Glutamatergic neuron (in vitro differentiated cells): ENCODE measurements around the gene ATG9B. TPM values are rescaled to one million over a fixed set of nuclear protein-coding genes. Genes with fewer than 3 reads are reported as not detected.

Experiments used
- DNase-seq: peaks from one replicate; pipeline ENCODE4 v3.0.0; 2022
- H3K27ac Mint-ChIP-seq: one replicate; pipeline ENCODE4 v1.8.0; 2020; ENCODE audit warnings: mild to moderate bottlenecking, mixed read lengths, inconsistent platforms; ENCODE audit not compliant: unreplicated experiment
- H3K27me3 Mint-ChIP-seq: one replicate; pipeline ENCODE4 v1.8.0; 2020; ENCODE audit warnings: mild to moderate bottlenecking, moderate library complexity, mixed read lengths, inconsistent platforms; ENCODE audit not compliant: unreplicated experiment
- H3K36me3 Mint-ChIP-seq: one replicate; pipeline ENCODE4 v1.8.0; 2020; ENCODE audit warnings: mild to moderate bottlenecking, mixed read lengths, inconsistent platforms; ENCODE audit not compliant: unreplicated experiment
- H3K4me1 Mint-ChIP-seq: one replicate; pipeline ENCODE4 v1.8.0; 2020; ENCODE audit warnings: mild to moderate bottlenecking, low read depth, mixed read lengths, inconsistent platforms; ENCODE audit not compliant: unreplicated experiment
- H3K4me3 Mint-ChIP-seq: one replicate; pipeline ENCODE4 v1.8.0; 2020; ENCODE audit warnings: mild to moderate bottlenecking, mixed read lengths, inconsistent platforms; ENCODE audit not compliant: unreplicated experiment
- H3K9me3 Mint-ChIP-seq: one replicate; pipeline ENCODE4 v1.8.0; 2020; ENCODE audit warnings: mild to moderate bottlenecking, moderate library complexity, mixed read lengths, inconsistent platforms; ENCODE audit not compliant: unreplicated experiment
- total RNA-seq: library from RNA; stranded (reverse); fragmentation: NEBNext Ultra II Directional; extraction: Animal tissue kit (Norgen Biotek cat#: 25700); gene quantifications from one replicate; pipeline ENCODE4 v1.2.1, GENCODE V29; 2021; ENCODE audit not compliant: unreplicated experiment
- TF ChIP-seq, protein P1 (sequence below): fragments of 200-600 bp; sonication (generic); IDR thresholded peaks from one replicate; pipeline ENCODE4 v1.5.0; 2021; ENCODE audit not compliant: partially characterized antibody, unreplicated experiment

ATG9B gene
- total RNA-seq, 1 donor from 2014 or later, result 9.4 TPM

DNA sequence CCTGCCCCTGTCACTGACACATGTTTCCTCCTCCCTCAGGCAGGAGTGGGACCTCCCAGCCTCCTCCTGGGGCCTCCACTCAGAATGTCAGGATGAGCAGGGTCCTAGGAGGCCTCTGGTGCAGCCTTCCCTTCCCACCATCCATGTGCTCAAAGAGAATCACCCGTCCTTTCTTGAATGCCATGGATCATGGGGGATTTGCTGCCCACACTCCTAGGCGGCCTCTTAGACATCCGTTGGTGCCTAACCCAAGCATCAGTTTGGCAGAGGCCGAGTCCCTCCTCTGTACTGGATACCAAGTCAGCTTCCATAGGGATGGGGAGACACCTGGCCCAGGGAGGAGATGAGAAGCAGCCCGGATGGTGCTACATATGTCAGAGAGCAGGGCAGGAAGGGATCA is 26.5 kb downstream of the ATG9B start:
- DNase-seq, result no peak
- peaks cover 4% of the 10 kb centered on the region for H3K4me1 Mint-ChIP-seq
- peaks cover 3% of the 10 kb centered on the region for H3K27me3 Mint-ChIP-seq
- no peak overlapping the region for H3K4me3 Mint-ChIP-seq
- no peak overlapping the region for H3K27ac Mint-ChIP-seq
- peaks cover under 1% of the 10 kb centered on the region for H3K36me3 Mint-ChIP-seq
- peaks cover 2% of the 10 kb centered on the region for H3K9me3 Mint-ChIP-seq
- TF ChIP-seq, protein P1, sequence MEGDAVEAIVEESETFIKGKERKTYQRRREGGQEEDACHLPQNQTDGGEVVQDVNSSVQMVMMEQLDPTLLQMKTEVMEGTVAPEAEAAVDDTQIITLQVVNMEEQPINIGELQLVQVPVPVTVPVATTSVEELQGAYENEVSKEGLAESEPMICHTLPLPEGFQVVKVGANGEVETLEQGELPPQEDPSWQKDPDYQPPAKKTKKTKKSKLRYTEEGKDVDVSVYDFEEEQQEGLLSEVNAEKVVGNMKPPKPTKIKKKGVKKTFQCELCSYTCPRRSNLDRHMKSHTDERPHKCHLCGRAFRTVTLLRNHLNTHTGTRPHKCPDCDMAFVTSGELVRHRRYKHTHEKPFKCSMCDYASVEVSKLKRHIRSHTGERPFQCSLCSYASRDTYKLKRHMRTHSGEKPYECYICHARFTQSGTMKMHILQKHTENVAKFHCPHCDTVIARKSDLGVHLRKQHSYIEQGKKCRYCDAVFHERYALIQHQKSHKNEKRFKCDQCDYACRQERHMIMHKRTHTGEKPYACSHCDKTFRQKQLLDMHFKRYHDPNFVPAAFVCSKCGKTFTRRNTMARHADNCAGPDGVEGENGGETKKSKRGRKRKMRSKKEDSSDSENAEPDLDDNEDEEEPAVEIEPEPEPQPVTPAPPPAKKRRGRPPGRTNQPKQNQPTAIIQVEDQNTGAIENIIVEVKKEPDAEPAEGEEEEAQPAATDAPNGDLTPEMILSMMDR, result no peak

DNA sequence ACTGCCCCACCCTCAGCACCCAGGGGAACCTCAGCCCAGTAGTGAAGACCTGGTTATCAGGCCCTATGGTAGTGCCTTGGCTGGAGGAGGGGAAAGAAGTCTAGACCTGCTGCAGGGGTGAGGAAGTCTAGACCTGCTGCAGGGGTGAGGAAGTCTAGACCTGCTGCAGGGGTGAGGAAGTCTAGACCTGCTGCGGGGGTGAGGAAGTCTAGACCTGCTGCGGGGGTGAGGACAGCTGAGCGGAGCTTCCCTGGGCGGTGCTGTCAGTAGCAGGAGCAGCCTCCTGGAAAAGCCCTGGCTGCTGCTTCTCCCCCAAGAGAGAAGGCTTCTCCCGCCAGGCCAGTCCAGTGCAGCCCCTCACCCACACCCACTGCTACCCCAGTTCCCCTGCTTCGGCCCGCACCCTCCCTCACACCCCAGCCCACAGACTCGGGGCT is 27.2 kb downstream of the ATG9B start:
- no peak overlapping the region for H3K4me3 Mint-ChIP-seq
- H3K27ac Mint-ChIP-seq, result no peak overlapping the region
- peaks cover 5% of the 10 kb centered on the region for H3K27me3 Mint-ChIP-seq
- TF ChIP-seq, protein P1, result no peak
- H3K9me3 Mint-ChIP-seq, result peaks cover 4% of the 10 kb centered on the region
- peaks cover 4% of the 10 kb centered on the region for H3K4me1 Mint-ChIP-seq
- no peak for DNase-seq
- peaks cover 4% of the 10 kb centered on the region for H3K36me3 Mint-ChIP-seq

DNA sequence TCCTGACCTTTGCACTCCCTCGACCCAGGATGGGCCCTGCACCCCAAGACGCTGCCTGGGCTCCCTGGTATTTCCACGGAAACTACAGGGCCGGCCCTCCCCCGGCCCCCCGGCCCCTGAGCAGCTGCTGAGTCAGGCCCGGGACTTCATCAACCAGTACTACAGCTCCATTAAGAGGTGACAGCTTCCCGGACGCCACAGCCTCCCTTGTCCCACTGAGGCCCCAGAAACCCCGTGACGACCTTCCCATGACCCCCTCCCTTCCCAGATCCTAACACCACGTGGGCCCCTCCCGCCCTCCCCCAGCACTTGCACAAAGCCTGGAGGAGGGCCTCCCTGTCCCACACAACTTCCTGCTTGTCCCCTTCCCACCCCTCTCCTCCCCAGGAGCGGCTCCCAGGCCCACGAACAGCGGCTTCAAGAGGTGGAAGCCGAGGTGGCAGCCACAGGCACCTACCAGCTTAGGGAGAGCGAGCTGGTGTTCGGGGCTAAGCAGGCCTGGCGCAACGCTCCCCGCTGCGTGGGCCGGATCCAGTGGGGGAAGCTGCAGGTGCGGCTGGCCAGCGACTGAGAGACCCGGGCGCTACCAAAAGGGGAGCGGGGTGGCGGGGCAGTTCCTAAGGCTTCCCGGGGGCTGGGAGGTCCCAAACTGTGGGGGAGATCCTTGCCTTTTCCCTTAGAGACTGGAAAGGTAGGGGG is 27.8 kb downstream of the ATG9B start:
- H3K4me1 Mint-ChIP-seq, result peaks cover 4% of the 10 kb centered on the region
- H3K4me3 Mint-ChIP-seq, result no peak overlapping the region
- TF ChIP-seq, protein P1, result no peak
- H3K27ac Mint-ChIP-seq, result no peak overlapping the region
- DNase-seq, result no peak
- H3K9me3 Mint-ChIP-seq, result peaks cover 4% of the 10 kb centered on the region
- peaks cover 4% of the 10 kb centered on the region for H3K36me3 Mint-ChIP-seq
- peaks cover 5% of the 10 kb centered on the region for H3K27me3 Mint-ChIP-seq

DNA sequence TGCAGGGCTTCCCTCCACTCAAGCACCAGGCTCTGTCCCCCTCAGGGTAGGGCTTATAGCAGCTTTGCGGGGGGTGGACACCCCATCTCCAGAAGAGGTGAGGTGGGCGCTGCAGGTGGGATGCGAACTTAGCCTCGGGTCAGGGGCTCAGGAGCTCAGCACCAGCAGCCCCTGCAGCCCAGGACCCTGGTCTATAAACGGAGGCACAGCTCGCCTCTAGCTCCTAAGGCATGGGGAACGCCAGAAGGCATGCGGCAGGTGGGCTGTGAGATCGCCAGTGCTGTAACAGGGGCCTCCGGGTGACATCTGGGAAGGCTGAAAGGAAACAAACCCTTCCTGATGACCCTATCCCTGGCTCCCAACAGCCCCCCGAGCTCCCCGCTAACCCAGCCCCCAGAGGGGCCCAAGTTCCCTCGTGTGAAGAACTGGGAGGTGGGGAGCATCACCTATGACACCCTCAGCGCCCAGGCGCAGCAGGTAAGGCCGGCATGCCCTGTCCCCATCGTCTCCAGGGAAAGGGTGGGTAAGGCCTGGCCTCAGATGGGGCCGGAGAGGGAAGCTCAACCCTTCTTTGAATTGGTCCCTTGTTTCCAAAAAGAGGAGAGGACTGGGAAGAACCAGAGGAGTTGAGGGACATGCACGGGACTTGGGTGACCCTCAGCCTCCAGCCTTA is 29.3 kb downstream of the ATG9B start:
- peaks cover 19% of the 10 kb centered on the region for H3K9me3 Mint-ChIP-seq
- H3K27ac Mint-ChIP-seq, result no peak overlapping the region
- peaks cover 5% of the 10 kb centered on the region for H3K27me3 Mint-ChIP-seq
- H3K4me1 Mint-ChIP-seq, result peaks cover 4% of the 10 kb centered on the region
- no peak overlapping the region for H3K4me3 Mint-ChIP-seq
- TF ChIP-seq, protein P1, result no peak
- H3K36me3 Mint-ChIP-seq, result peaks cover 18% of the 10 kb centered on the region
- DNase-seq, result peak; percentile 60
